ENCODE data around the gene RASL11B.

GRCh38 chr4:52856801-52857200 is 5.3 kb upstream of the RASL11B start:
- TF ChIP-seq GATA2 (IDR thresholded peaks at IDR 0.05; ENCODE audit: low read depth, low read length), result no peak
- TF ChIP-seq GATA3 (IDR thresholded peaks at IDR 0.05; ENCODE audit: low read depth, low read length), result no peak
